Panc1 (cell line): ENCODE data around the gene FECH.

Source experiments
- CTCF ChIP-seq: fragments of 450-650 bp; IDR thresholded peaks from 2 replicates; pipeline ENCODE4 v1.5.1; 2017; ENCODE audit warnings: mild to moderate bottlenecking
- REST ChIP-seq, 2 experiments: IDR thresholded peaks; 2 replicates each; pipeline ENCODE4 v1.6.1; 2011 to 2012; ENCODE audit warnings: low read depth in 2 of 2, control low read depth in 1 of 2, low read length in 1 of 2, mild to moderate bottlenecking in 1 of 2, moderate library complexity in 1 of 2; ENCODE audit not compliant: insufficient read depth in 1 of 2

GRCh38 chr18:57534511-57534909, 52.0 kb downstream of the FECH start:
- TF ChIP-seq CTCF (no peak), REST (IDR thresholded peaks at IDR 0.05; ENCODE audit: insufficient read depth in 1 of 2, low read depth in 2 of 2, low read length in 1 of 2) (no peak)
